Duodenal mucosa (tissue), 2 donors: ENCODE data around the gene GNPTAB.
A peak's percentile ranks its signal among the peaks of the same experiment; 100 is the strongest.

Experiments
- H3K27ac ChIP-seq: one replicate; pipeline ENCODE4 v1.7.0; 2013; ENCODE audit warnings: low read depth, low read length
- H3K27me3 ChIP-seq, 2 donors: one replicate each; pipeline ENCODE4 v1.7.0; 2013; ENCODE audit warnings: low read length in 2 of 2, control low read depth in 1 of 2; ENCODE audit not compliant: insufficient read depth in 2 of 2, control insufficient read depth in 1 of 2
- H3K36me3 ChIP-seq, 2 donors: one replicate each; pipeline ENCODE4 v1.7.0; 2013; ENCODE audit warnings: low read length in 2 of 2, control low read depth in 1 of 2; ENCODE audit not compliant: insufficient read depth in 2 of 2, control insufficient read depth in 1 of 2
- H3K4me1 ChIP-seq, 2 donors: one replicate each; pipeline ENCODE4 v1.7.0; 2013; ENCODE audit warnings: low read length in 2 of 2, control low read depth in 1 of 2; ENCODE audit not compliant: insufficient read depth in 2 of 2, control insufficient read depth in 1 of 2
- H3K4me3 ChIP-seq, 2 donors: one replicate each; pipeline ENCODE4 v1.7.0; 2013; ENCODE audit warnings: low read length in 2 of 2, low read depth in 1 of 2
- H3K9ac ChIP-seq, 2 donors: one replicate each; pipeline ENCODE4 v1.7.0; 2013; ENCODE audit warnings: low read length in 2 of 2, low read depth in 1 of 2
- H3K9me3 ChIP-seq, 2 donors: one replicate each; pipeline ENCODE4 v1.7.0; 2013; ENCODE audit warnings: low read length in 2 of 2, control low read depth in 1 of 2; ENCODE audit not compliant: control insufficient read depth in 1 of 2

Gene GNPTAB

DNA sequence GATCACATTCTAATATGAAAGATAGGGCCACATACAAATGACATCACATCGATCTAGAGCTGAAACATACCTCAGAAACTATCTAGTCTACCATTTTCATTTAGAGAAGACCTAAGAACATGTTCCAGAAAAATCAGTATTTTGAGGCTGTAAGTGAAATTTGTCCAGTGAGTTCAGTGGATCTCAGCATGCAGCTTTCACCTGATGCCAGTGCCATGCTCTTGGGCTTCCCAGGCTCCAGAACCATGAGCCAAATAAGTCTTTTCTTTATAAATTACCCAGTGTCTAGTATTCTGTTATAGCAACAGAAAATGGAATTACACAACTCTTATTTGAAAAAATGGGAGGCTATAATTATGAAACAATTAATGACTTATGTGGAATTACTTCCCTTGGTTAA, 124.4 kb downstream of the GNPTAB start:
- Histone ChIP-seq H3K9me3 (no peaks in the 10 kb centered on the region), H3K4me3 (no peak overlapping the region), H3K27ac (no peak overlapping the region), H3K36me3 (no peaks in the 10 kb centered on the region), H3K9ac (no peak overlapping the region), H3K27me3 (no peaks in the 10 kb centered on the region), H3K4me1 (peaks cover 28 to 55% of the 10 kb centered on the region in 2 donors)

DNA sequence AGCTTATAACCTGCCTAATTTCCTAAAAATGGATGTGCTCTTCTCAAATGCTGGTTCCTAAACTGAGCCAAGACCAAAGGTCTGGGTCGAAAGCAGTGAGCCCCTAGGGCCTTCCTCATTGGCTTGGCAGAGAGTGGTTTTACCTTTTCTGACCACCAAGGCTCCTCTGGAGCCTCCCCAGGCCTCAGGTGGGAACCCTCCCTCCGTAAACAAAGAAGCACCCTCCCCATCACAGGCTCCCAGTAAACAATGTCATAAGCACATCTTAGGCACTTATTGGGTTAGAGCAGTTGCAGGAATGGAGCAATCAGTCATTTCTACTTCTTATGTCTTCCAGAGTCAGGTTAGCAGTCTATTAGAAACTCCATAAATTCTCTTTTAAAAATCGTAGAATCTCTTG, 127.3 kb downstream of the GNPTAB start:
- H3K4me3 ChIP-seq, result no peak overlapping the region
- H3K9me3 ChIP-seq, result no peaks in the 10 kb centered on the region
- H3K27me3 ChIP-seq, result no peaks in the 10 kb centered on the region
- H3K27ac ChIP-seq, result no peak overlapping the region
- H3K36me3 ChIP-seq, result no peaks in the 10 kb centered on the region
- H3K4me1 ChIP-seq, result peaks cover 24 to 54% of the 10 kb centered on the region in 2 donors
- no peak overlapping the region for H3K9ac ChIP-seq

DNA sequence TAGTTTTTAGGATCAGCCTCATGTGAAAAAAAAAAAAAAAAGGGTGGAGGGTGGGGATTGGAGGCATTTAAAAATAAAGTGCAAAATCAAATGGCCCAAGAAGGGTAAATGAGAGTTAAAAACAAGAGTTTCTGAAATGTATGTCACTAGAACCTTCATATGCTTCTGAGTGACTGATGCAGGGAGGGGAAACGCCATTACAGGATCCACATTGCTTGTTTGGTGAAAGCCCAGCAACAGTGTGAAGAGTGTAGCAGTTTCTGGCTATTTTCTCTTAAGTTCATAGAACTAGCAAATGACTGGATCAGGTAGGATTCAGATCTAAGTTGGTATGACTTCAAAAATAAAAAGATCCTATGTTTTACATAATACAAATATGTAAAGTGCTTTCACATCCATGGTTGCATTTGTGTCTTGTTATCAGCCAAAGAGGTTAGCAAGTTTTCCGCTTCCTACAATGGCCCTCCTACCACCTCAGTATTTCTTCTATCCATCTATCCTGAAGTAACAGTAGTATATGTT, 130.4 kb downstream of the GNPTAB start:
- H3K4me1 ChIP-seq, result peaks cover 28 to 43% of the 10 kb centered on the region in 2 donors
- no peak overlapping the region for H3K27ac ChIP-seq
- H3K36me3 ChIP-seq, result no peaks in the 10 kb centered on the region
- H3K9me3 ChIP-seq, result no peaks in the 10 kb centered on the region
- no peaks in the 10 kb centered on the region for H3K27me3 ChIP-seq
- peak overlapping the region; percentile 27 to 40 for H3K4me3 ChIP-seq
- peak overlapping the region in 1 of 2 donors; percentile 39 for H3K9ac ChIP-seq

DNA sequence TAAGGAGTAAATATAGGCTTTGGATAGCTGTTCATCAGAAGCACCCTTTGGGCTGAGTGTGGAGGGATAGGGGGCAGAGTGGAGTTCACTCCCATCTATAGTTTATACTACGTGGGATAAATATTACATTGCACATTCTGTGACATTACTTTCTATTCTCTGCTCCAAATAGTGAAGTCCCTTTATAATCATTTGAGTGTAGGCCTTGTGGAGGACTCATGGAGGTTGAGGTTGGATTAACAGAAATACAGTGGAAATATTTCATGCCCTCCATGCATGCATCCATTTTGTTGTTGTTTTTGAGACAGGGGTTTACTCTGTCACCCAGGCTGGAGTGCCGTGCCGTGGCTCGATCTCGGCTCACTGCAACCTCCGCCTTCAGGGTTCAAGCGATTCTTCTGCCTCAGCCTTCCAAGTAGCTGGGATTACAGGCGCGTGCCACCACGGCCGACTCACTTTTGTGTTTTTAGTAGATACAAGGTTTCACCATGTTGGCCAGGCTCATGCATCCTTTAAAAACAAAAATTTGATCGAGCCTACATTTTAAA, 131.9 kb downstream of the GNPTAB start:
- Histone ChIP-seq H3K4me3 (peak overlapping the region; percentile 87 to 92), H3K9me3 (peaks cover 0 to 6% of the 10 kb centered on the region in 2 donors), H3K27ac (peak overlapping the region; percentile 97), H3K27me3 (no peaks in the 10 kb centered on the region), H3K9ac (peak overlapping the region; percentile 25 to 92), H3K36me3 (no peaks in the 10 kb centered on the region), H3K4me1 (peaks cover 28 to 43% of the 10 kb centered on the region in 2 donors)

DNA sequence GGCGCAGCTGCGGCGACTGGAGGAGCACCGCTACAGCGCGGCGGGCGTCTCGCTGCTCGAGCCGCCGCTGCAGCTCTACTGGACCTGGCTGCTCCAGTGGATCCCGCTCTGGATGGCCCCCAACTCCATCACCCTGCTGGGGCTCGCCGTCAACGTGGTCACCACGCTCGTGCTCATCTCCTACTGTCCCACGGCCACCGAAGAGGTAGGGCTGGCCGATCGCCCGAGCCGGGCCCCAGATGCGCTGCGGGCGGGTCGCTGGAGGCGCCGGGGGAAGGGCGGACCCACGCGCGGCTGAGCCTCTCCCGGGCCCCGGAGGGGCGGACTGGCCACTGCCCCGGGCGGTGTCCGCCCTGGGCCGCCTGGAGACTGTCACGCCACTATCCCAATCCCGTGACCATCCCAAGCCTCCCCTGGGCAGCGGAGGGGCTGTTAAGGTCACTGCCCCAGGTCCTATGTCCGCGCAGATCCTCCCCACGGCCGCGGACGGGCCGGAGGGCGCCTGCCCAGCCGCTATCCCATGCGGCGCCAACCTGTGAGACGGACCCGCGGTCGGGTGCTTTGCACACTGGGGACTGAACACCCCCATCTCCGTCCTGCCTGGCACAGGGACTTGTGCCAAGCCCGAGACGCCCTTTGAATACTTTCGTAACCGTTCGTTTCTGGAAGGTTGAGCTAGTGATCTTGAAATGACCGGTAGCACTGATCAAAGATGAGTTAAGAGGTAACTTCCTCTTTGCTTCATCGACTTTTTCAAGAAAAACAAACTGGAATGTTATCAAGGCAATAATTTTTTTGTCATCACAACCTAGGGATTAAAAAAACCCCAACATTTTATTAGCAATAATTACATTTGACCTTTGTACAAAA, 132.6 kb downstream of the GNPTAB start:
- peaks cover 23 to 37% of the 10 kb centered on the region in 2 donors for H3K4me1 ChIP-seq
- H3K27ac ChIP-seq, result peak overlapping the region; percentile 97
- no peaks in the 10 kb centered on the region for H3K36me3 ChIP-seq
- peak overlapping the region; percentile 79 to 92 for H3K9ac ChIP-seq
- peak overlapping the region; percentile 87 to 92 for H3K4me3 ChIP-seq
- H3K9me3 ChIP-seq, result peaks cover 0 to 6% of the 10 kb centered on the region in 2 donors
- no peaks in the 10 kb centered on the region for H3K27me3 ChIP-seq

DNA sequence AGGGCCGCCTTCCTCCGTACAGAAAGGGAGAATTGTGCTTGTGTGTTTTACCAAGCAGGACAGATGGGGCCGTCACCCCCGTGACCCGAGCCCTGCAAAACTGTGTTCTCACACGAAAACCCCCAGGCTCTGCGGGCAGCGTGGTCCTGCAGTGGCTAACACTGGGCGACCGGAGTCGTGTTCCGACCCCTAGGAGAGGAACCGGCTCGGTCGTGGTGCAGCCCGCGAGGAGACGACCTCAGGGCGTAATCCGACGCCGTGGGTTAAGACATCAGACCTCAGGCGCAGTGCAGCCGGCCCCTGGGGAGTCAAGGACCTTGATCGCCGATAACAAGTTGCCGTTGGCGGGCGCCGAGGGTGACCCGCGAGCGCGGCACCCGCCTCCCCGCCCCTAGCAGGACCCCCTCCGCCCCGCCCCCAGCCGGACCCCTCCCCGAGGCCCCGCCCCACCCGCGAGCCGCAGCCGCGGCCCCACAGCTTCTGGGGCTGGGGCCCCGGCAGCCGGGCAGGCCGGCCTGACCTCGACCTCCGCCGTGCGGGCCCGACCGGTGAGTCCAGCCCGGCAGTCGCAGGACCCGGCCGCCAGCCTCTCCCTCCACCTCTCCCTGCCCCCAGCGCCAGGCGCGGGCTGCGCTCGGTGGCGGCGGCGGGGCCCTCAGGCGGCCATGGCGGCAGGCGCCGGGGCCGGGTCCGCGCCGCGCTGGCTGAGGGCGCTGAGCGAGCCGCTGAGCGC, 133.4 kb downstream of the GNPTAB start, which contains the start of gene CHPT1:
CHPT1 (plus strand) TSS at position 444 of the 733 bp plus-strand sequence; CDS start at position 666, 222 bp downstream.
- Histone ChIP-seq H3K4me3 (peak within 1 kb of the TSS; percentile 87 to 92), H3K27ac (peak within 1 kb of the TSS; percentile 97), H3K27me3 (no peaks in the 10 kb centered on the region), H3K36me3 (no peaks in the 10 kb centered on the region), H3K9me3 (peaks cover 0 to 6% of the 10 kb centered on the region in 2 donors), H3K9ac (peak within 1 kb of the TSS; percentile 84 to 92), H3K4me1 (peaks cover 24 to 33% of the 10 kb centered on the region in 2 donors)

DNA sequence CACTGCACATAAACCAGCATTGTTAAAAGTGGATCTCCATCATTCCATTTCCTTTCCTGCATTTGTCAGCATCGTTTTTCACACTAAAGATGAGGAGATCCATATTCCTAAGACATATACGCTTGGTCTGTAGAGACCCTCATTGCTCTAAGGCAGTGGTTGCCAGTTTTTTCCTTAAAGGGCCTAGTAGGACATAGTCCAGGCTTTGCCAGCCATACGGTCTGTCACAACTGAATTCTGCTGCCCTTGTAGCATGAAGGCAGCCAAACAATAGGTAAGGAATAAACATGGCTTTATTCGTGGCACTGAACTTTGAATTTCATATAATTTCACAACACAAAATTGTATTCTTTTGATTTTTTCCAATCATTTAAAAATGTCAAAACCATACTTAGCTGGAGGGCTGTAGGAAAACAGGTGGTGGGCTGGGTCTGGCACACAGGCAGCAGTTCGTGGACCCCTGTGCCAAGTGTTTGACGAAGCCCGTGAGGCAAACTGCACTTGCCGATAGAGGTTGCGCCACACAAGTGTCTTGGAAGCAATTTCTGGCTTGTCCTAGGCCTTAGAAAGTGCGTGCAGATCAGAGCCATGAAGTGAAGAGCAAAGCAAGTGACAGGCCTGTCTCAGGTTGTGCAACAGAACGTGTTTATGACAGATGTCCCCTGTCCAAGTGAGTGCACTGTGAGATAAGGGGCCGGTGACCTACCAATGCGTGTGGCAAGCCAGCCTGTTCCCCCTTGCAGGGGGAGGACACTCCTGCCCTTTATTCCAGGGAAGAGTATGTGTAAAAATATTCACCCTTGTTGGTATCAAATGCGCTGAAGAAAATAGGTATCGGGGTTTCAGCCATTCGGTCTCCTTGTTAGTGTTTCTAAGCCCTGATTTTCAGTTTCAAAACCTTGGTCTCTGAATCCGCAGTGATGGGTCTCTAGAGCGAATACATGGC, 134.2 kb downstream of the GNPTAB start:
- Histone ChIP-seq H3K4me1 (peaks cover 32 to 33% of the 10 kb centered on the region in 2 donors), H3K27ac (peak overlapping the region; percentile 90), H3K27me3 (no peaks in the 10 kb centered on the region), H3K36me3 (no peaks in the 10 kb centered on the region), H3K9ac (peak overlapping the region; percentile 75 to 84), H3K4me3 (peak overlapping the region; percentile 85 to 86), H3K9me3 (peaks cover 0 to 6% of the 10 kb centered on the region in 2 donors)

DNA sequence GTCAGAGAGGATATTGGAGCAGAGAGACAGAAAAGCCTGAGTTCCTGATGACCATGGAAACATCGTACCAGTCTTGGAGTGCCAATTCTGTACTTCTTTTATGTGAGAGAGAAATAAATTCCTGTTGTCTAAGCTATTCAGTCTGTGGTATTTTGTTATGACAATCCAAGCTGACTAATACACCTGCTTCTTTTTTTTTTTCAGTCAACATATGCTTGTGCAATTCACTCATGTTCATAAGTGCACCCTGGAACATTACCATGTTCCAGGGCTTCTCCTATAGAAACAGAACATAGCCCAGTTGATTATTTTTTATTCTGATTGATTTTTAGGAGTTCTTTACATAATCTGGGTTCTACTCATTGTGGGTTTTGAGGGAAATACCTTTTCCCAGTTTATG, 135.1 kb downstream of the GNPTAB start:
- Histone ChIP-seq H3K9me3 (peaks cover 0 to 6% of the 10 kb centered on the region in 2 donors), H3K9ac (no peak overlapping the region), H3K27me3 (no peaks in the 10 kb centered on the region), H3K4me3 (no peak overlapping the region), H3K27ac (no peak overlapping the region), H3K36me3 (no peaks in the 10 kb centered on the region), H3K4me1 (peaks cover 30 to 34% of the 10 kb centered on the region in 2 donors)
